NCI-H1417 (cell line): Measurements from ENCODE around the gene KRTAP5-5.
A peak's percentile ranks its signal among the peaks of the same experiment; 100 is the strongest.
"Not testable (repeated sequence)": the region's sequence is repeated elsewhere in the genome, so short reads cannot be mapped to it uniquely, and the experiment has no call there.

Source experiments
- DNase-seq, 3 experiments: peaks; one replicate each; lab custom pipeline; 2025; lab: John Stamatoyannopoulos, UW

The KRTAP5-5 gene

GRCh38 chr11:1656061-1656441 lies 26.5 kb downstream of the KRTAP5-5 start:
- no peak for DNase-seq

- no peak for DNase-seq
These were observed 27.1 kb downstream of the KRTAP5-5 start for GRCh38 chr11:1656670-1657069.

- no peak for DNase-seq
These were observed 29.9 kb downstream of the KRTAP5-5 start for GRCh38 chr11:1659506-1659905.

GRCh38 chr11:1660111-1660867 lies 30.7 kb downstream of the KRTAP5-5 start:
- DNase-seq: no peak

- DNase-seq: not testable (repeated sequence)
These were observed 32.1 kb downstream of the KRTAP5-5 start for GRCh38 chr11:1661454-1662269.

GRCh38 chr11:1662699-1663283 lies 33.2 kb downstream of the KRTAP5-5 start:
- not testable (repeated sequence) for DNase-seq

GRCh38 chr11:1665313-1665712 lies 35.7 kb downstream of the KRTAP5-5 start:
- no peak for DNase-seq

GRCh38 chr11:1667121-1667850 lies 37.7 kb downstream of the KRTAP5-5 start:
- DNase-seq: no peak

- DNase-seq: peak in 1 of 3 experiments; percentile 23
These were observed 38.3 kb downstream of the KRTAP5-5 start for GRCh38 chr11:1667906-1668305.

GRCh38 chr11:1668911-1669473 lies 39.4 kb downstream of the KRTAP5-5 start:
- DNase-seq: no peak

- DNase-seq: peak in 1 of 3 experiments; percentile 6
These were observed 40.1 kb downstream of the KRTAP5-5 start for GRCh38 chr11:1669546-1670218.

GRCh38 chr11:1670457-1670856 lies 40.9 kb downstream of the KRTAP5-5 start:
- not testable (repeated sequence) for DNase-seq

GRCh38 chr11:1670905-1671371 lies 41.4 kb downstream of the KRTAP5-5 start:
- no peak for DNase-seq

GRCh38 chr11:1671658-1672057 lies 42.1 kb downstream of the KRTAP5-5 start:
- no peak for DNase-seq

- no peak for DNase-seq
These were observed 43.2 kb downstream of the KRTAP5-5 start for GRCh38 chr11:1672613-1673350.

GRCh38 chr11:1673446-1674172 lies 44.0 kb downstream of the KRTAP5-5 start:
- DNase-seq: no peak

GRCh38 chr11:1674173-1675131 lies 44.9 kb downstream of the KRTAP5-5 start:
- no peak for DNase-seq

- no peak for DNase-seq
These were observed 46.1 kb downstream of the KRTAP5-5 start for GRCh38 chr11:1675536-1676228.
